OCI-LY7 (cell line): Measurements from ENCODE around the gene IPO11. TPM values are rescaled to one million over a fixed set of nuclear protein-coding genes. Genes with fewer than 3 reads are reported as not detected.

ENCODE experiments used
- BruUV-seq: library from RNA; stranded (reverse); fragments of 400-500 nt; replicated peaks from 2 replicates; lab custom pipeline; 2021; lab: Mats Ljungman, UMichigan
- CTCF ChIA-PET: fragments of 300-600 bp; sonication (Branson Sonifier 250); formaldehyde crosslinking; loops from one replicate; lab custom pipeline; 2022; ENCODE audit warnings: antibody characterized with exemption; ENCODE audit not compliant: unreplicated experiment; lab: Charles Lee
- POLR2A ChIA-PET: fragments of 300-600 bp; sonication (Branson Sonifier 250); formaldehyde crosslinking; loops from one replicate; lab custom pipeline; 2022; ENCODE audit warnings: antibody characterized with exemption; lab: Charles Lee
- DNase-seq: peaks from one replicate; pipeline ENCODE4 v3.0.0-alpha.2; 2015; ENCODE audit warnings: low spot score
- H2AFZ ChIP-seq: fragments of 200-600 bp; sonication (generic), shearing (Covaris generic); 2 replicates; pipeline ENCODE4 v1.6.1; 2014; ENCODE audit warnings: mild to moderate bottlenecking, antibody characterized with exemption, low read length, moderate library complexity
- H3K27ac ChIP-seq: fragments of 200-600 bp; sonication (generic); 2 replicates; pipeline ENCODE4 v1.5.1; 2014; ENCODE audit warnings: mixed run types, low read depth, mild to moderate bottlenecking, moderate library complexity, low read length, inconsistent platforms; ENCODE audit not compliant: poor library complexity, severe bottlenecking
- H3K36me3 ChIP-seq: fragments of 200-600 bp; sonication (generic); 2 replicates; pipeline ENCODE4 v1.6.1; 2014; ENCODE audit warnings: mild to moderate bottlenecking, antibody characterized with exemption, low read length, moderate library complexity, mixed read lengths; ENCODE audit not compliant: insufficient read depth
- H3K4me1 ChIP-seq: fragments of 200-600 bp; sonication (generic); 2 replicates; pipeline ENCODE4 v1.5.1; 2014; ENCODE audit warnings: mild to moderate bottlenecking, low read length; ENCODE audit not compliant: insufficient read depth, poor library complexity, severe bottlenecking
- H3K4me2 ChIP-seq: fragments of 200-600 bp; sonication (generic); 2 replicates; pipeline ENCODE4 v1.6.1; 2014; ENCODE audit warnings: mild to moderate bottlenecking, low read length
- H3K4me3 ChIP-seq: fragments of 200-600 bp; sonication (generic); 2 replicates; pipeline ENCODE4 v1.5.1; 2014; ENCODE audit warnings: mild to moderate bottlenecking, low read depth, low read length; ENCODE audit not compliant: poor library complexity, severe bottlenecking
- H3K79me2 ChIP-seq: fragments of 200-600 bp; sonication (generic); 2 replicates; pipeline ENCODE4 v1.6.1; 2016; ENCODE audit warnings: low read depth, mild to moderate bottlenecking, low read length, moderate library complexity, mixed read lengths; ENCODE audit not compliant: insufficient read depth
- H3K9me2 ChIP-seq: fragments of 200-600 bp; sonication (generic); 2 replicates; pipeline ENCODE4 v1.6.1; 2016; ENCODE audit warnings: mild to moderate bottlenecking, low read length, mixed read lengths; ENCODE audit not compliant: insufficient read depth
- H3K9me3 ChIP-seq: fragments of 200-600 bp; sonication (generic); 2 replicates; pipeline ENCODE4 v1.6.1; 2014; ENCODE audit warnings: mild to moderate bottlenecking, mixed run types, low read length, mixed read lengths
- H4K20me1 ChIP-seq: fragments of 200-600 bp; sonication (generic); 2 replicates; pipeline ENCODE4 v1.6.1; 2014; ENCODE audit warnings: mild to moderate bottlenecking, antibody characterized with exemption, low read length, moderate library complexity, mixed read lengths; ENCODE audit not compliant: insufficient read depth
- CTCF ChIP-seq: fragments of 200-600 bp; sonication (generic); conservative IDR thresholded peaks from 2 replicates; pipeline ENCODE4 v1.5.1; 2014; ENCODE audit warnings: mild to moderate bottlenecking, antibody characterized with exemption, low read length, moderate library complexity, mixed read lengths
- EZH2phosphoT487 ChIP-seq: fragments of 200-600 bp; sonication (generic); IDR thresholded peaks from 2 replicates; pipeline ENCODE4 v1.6.1; 2018; ENCODE audit warnings: low read depth, borderline replicate concordance, mild to moderate bottlenecking, mixed run types, antibody characterized with exemption, low read length, moderate library complexity, mixed read lengths
- intact Hi-C: fragments of 100-400 bp; cut with micrococcal nuclease; formaldehyde crosslinking; loops from one replicate; pipeline ENCODE4 v1.10.0; 2022; ENCODE audit not compliant: unreplicated experiment
- total RNA-seq, 2 experiments: library from RNA; depleted of rRNA in 1 of 2; stranded (reverse); fragments of >200 nt in 1 of 2; shearing (Covaris generic) in 1 of 2; gene quantifications; 2 replicates each; pipeline ENCODE4 v1.2.3, GENCODE V29; 2014 to 2022

Gene IPO11
- total RNA-seq, 2 experiments from 2014 or later, result 26.1 to 59.9 TPM

- Histone ChIP-seq H3K4me2 (no peak overlapping the region), H3K9me3 (no peaks in the 10 kb centered on the region), H3K79me2 (no peaks in the 10 kb centered on the region), H3K9me2 (no peaks in the 10 kb centered on the region), H3K36me3 (peaks cover 44% of the 10 kb centered on the region), H3K4me1 (no peaks in the 10 kb centered on the region), H3K27ac (no peak overlapping the region), H3K4me3 (no peak overlapping the region), H4K20me1 (no peaks in the 10 kb centered on the region), H2AFZ (no peak overlapping the region)
- no peak for DNase-seq
- intact Hi-C loops, result no loop called here
- no TSS peak for BruUV-seq
- CTCF ChIA-PET, result no interaction called here
- POLR2A ChIA-PET, result no interaction called here
- TF ChIP-seq CTCF, result no peak
- no peak for TF ChIP-seq EZH2phosphoT487
Measured at GRCh38 chr5:62606878-62607277, 194.3 kb downstream of the IPO11 start.

GRCh38 chr5:62607615-62608014 lies 195.1 kb downstream of the IPO11 start:
- H3K27ac ChIP-seq, result no peak overlapping the region
- no peak overlapping the region for H3K4me3 ChIP-seq
- no peaks in the 10 kb centered on the region for H3K9me3 ChIP-seq
- intact Hi-C loops, result no loop called here
- no peaks in the 10 kb centered on the region for H4K20me1 ChIP-seq
- no peaks in the 10 kb centered on the region for H3K9me2 ChIP-seq
- no TSS peak for BruUV-seq
- TF ChIP-seq CTCF, result no peak
- no peak for TF ChIP-seq EZH2phosphoT487
- ChIA-PET CTCF (no interaction called here), POLR2A (no interaction called here)
- H3K4me2 ChIP-seq, result no peak overlapping the region
- no peak for DNase-seq
- H3K4me1 ChIP-seq, result no peaks in the 10 kb centered on the region
- no peak overlapping the region for H2AFZ ChIP-seq
- peaks cover 42% of the 10 kb centered on the region for H3K36me3 ChIP-seq
- H3K79me2 ChIP-seq, result no peaks in the 10 kb centered on the region

GRCh38 chr5:62608529-62609511 lies 196.3 kb downstream of the IPO11 start:
- ChIA-PET POLR2A (interaction anchor here (0.9 kb wide), 1 partner anchor 13 kb away, joined by 3 read pairs; no protein-coding TSS in a partner anchor), CTCF (no interaction called here)
- Histone ChIP-seq H3K79me2 (no peaks in the 10 kb centered on the region), H3K36me3 (peaks cover 36% of the 10 kb centered on the region), H3K4me1 (no peaks in the 10 kb centered on the region), H4K20me1 (no peaks in the 10 kb centered on the region), H3K9me3 (no peaks in the 10 kb centered on the region), H3K9me2 (no peaks in the 10 kb centered on the region), H2AFZ (no peak overlapping the region), H3K4me3 (no peak overlapping the region), H3K4me2 (no peak overlapping the region), H3K27ac (no peak overlapping the region)
- DNase-seq, result no peak
- BruUV-seq, result no TSS peak
- TF ChIP-seq EZH2phosphoT487, result no peak
- TF ChIP-seq CTCF, result no peak
- intact Hi-C loops, result no loop called here
